Measurements from ENCODE around the gene ERGIC2. TPM values are rescaled to one million over a fixed set of nuclear protein-coding genes. Genes with fewer than 3 reads are reported as not detected.

The ERGIC2 gene
- total and polyA plus RNA-seq, 9 of the 15 experiments (the other 6 are each of a cell fraction or from before 2014, with no cell fraction given), result 24.1 to 180 (median 75.7) TPM

- no peak for ATAC-seq
- no peak for FAIRE-seq
- H3K9ac ChIP-seq (ENCODE audit: insufficient read depth in 1 of 2, low read depth in 2 of 2, low read length in 2 of 2), result no peak overlapping the region
- no peaks in the 10 kb centered on the region for H3K4me1 ChIP-seq (replicated peaks in 1 of 2; ENCODE audit: control insufficient read depth in 2 of 2, insufficient read depth in 2 of 2, low read length in 2 of 2)
- DNase-seq (ENCODE audit: extremely low read depth in 1 of 4, low spot score in 3 of 4), result no peak
- intact Hi-C loops (cut with micrococcal nuclease) (no loop called here), in situ Hi-C loops (cut with MboI) (no loop called here)
- H3K9me1 ChIP-seq (ENCODE audit: control insufficient read depth, insufficient read depth, low read length), result no peaks in the 10 kb centered on the region
- no peaks in the 10 kb centered on the region for H3K79me2 ChIP-seq (ENCODE audit: control insufficient read depth, insufficient read depth, low read length)
- POLR2A ChIA-PET, result no interaction called here
- H3K27me3 ChIP-seq (ENCODE audit: control insufficient read depth in 2 of 2, insufficient read depth in 2 of 2, low read length in 2 of 2), result no peaks in the 10 kb centered on the region
- 6% methylated on average over 1 of the region's 1 CpG for WGBS (ENCODE audit: insufficient coverage, low coverage, missing lambda C conversion rate)
- no peak overlapping the region for H3K27ac ChIP-seq (ENCODE audit: extremely low read depth, low read depth, low read length)
- CTCF ChIA-PET (ENCODE audit: low intra/inter-chr PET ratio), result no interaction called here
- H3K9me3 ChIP-seq (replicated peaks; ENCODE audit: control insufficient read depth, insufficient read depth, low read depth, low read length), result no peaks in the 10 kb centered on the region
- no peak overlapping the region for H3K4me2 ChIP-seq (ENCODE audit: insufficient read depth, low read length)
- no peaks in the 10 kb centered on the region for H4K20me1 ChIP-seq (replicated peaks; ENCODE audit: control insufficient read depth, insufficient read depth, low read length)
- TF ChIP-seq SUPT5H (IDR thresholded peaks at IDR 0.05) (no peak), ZNF668 (CRISPR knock-in tag; IDR thresholded peaks at IDR 0.05) (no peak), ZNF511 (CRISPR knock-in tag; IDR thresholded peaks at IDR 0.05) (no peak), HMGXB4 (CRISPR knock-in tag; IDR thresholded peaks at IDR 0.05) (no peak), THAP7 (CRISPR knock-in tag; IDR thresholded peaks at IDR 0.05) (no peak), ATF7 (IDR thresholded peaks at IDR 0.05) (no peak), MAZ (CRISPR knock-in tag; conservative IDR thresholded peaks at IDR 0.05 in 1 of 2, IDR thresholded peaks at IDR 0.05 in 1 of 2) (no peak), NCOR1 (IDR thresholded peaks at IDR 0.05) (no peak), ZSCAN29 (IDR thresholded peaks at IDR 0.05) (no peak), SETDB1 (IDR thresholded peaks at IDR 0.05; ENCODE audit: low read length) (no peak), E2F5 (CRISPR knock-in tag; IDR thresholded peaks at IDR 0.05) (no peak), KDM5B (IDR thresholded peaks at IDR 0.05; ENCODE audit: insufficient replicate concordance, low read depth, low read length) (no peak), EGR1 (conservative IDR thresholded peaks at IDR 0.05) (no peak), CBX1 (IDR thresholded peaks at IDR 0.05; ENCODE audit: low read depth) (no peak), GABPB2 (CRISPR knock-in tag; conservative IDR thresholded peaks at IDR 0.05) (no peak), PURB (CRISPR knock-in tag; IDR thresholded peaks at IDR 0.05; ENCODE audit: low read depth) (no peak), ARID1B (IDR thresholded peaks at IDR 0.05) (no peak), ZNF551 (CRISPR knock-in tag; IDR thresholded peaks at IDR 0.05) (no peak), MTA3 (IDR thresholded peaks at IDR 0.05; ENCODE audit: borderline replicate concordance) (no peak), ARHGAP35 (IDR thresholded peaks at IDR 0.05; ENCODE audit: partially characterized antibody) (no peak)
- no peaks in the 10 kb centered on the region for H3K36me3 ChIP-seq (ENCODE audit: control insufficient read depth, insufficient read depth, low read length)
- no peak overlapping the region for H3K4me3 ChIP-seq
- no peak overlapping the region for H2AFZ ChIP-seq (ENCODE audit: low read depth, low read length)
- BruUV-seq (replicated peaks), result no TSS peak
These were observed 93.3 kb downstream of the ERGIC2 start for GRCh38 chr12:29287622-29288021.
